AG10803 (cell line): Measurements from ENCODE around the gene SSX2IP.

Experiments used
- DNase-seq: peaks from one replicate; pipeline ENCODE4 v3.0.0; 2010; ENCODE audit warnings: low read depth
- H3K4me3 ChIP-seq: 2 replicates; pipeline ENCODE4 v1.5.1; 2011; ENCODE audit warnings: mild to moderate bottlenecking, low read length, control low read depth
- CTCF ChIP-seq: conservative IDR thresholded peaks from 2 replicates; pipeline ENCODE4 v1.5.1; 2011; ENCODE audit warnings: mild to moderate bottlenecking, low read length, control low read depth, inconsistent platforms

SSX2IP gene

DNA sequence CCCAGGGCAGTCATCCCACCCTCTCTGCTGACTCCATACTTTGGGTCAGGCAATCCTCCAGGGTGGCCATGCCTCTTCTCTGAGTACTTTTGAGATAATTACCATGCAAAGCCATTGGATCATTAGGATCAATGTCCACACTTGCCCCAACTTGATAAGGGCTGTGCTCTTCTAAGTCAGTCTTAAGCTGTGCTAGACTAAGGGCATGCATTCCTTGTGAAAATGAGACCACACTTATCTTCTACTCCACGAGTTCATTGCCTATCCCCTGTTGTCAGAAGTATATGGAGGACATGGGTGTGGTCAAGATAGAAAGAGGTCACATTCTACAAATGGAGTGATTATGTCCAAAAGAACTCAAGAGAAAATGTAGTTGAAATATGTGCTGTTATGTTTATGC, 18.9 kb upstream of the SSX2IP start:
- no peak for DNase-seq
- H3K4me3 ChIP-seq = no peak overlapping the region
- TF ChIP-seq CTCF = no peak

- no peak for DNase-seq
- H3K4me3 ChIP-seq = no peak overlapping the region
- TF ChIP-seq CTCF = no peak
These were observed 17.8 kb upstream of the SSX2IP start for GRCh38 chr1:84708031-84708430.

DNA sequence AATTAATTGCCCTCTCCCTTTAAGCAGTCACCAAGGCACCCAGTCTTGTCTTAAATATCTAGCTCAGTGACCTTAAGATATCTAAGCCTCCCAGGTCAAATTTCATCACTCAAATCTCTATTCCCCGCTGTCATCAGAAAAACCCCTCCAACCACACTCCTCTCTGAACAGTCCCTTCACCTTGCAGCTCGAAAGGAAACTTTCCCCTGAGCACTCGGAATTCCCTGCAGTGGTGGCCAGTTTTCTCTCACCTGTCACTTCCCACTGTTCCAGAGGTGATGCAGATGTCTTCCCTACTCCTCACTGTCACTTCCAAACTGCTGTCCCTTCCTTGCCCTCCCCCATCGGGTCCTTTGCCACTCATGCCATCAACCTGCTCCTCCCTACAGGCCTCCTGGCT, 15.3 kb upstream of the SSX2IP start:
- no peak for DNase-seq
- TF ChIP-seq CTCF = no peak
- no peak overlapping the region for H3K4me3 ChIP-seq

- no peak overlapping the region for H3K4me3 ChIP-seq
- no peak for TF ChIP-seq CTCF
- DNase-seq = no peak
These were observed 14.7 kb upstream of the SSX2IP start for GRCh38 chr1:84704872-84705417.

- H3K4me3 ChIP-seq = no peak overlapping the region
- TF ChIP-seq CTCF = no peak
- DNase-seq = no peak
These were observed 13.2 kb upstream of the SSX2IP start for GRCh38 chr1:84703431-84703830.

GRCh38 chr1:84702143-84702542, 11.9 kb upstream of the SSX2IP start:
- H3K4me3 ChIP-seq = no peak overlapping the region
- no peak for DNase-seq
- no peak for TF ChIP-seq CTCF

- DNase-seq = no peak
- TF ChIP-seq CTCF = no peak
- H3K4me3 ChIP-seq = no peak overlapping the region
These were observed 11.1 kb upstream of the SSX2IP start for GRCh38 chr1:84701376-84701775.
